CD4-positive, alpha-beta memory T cell (primary cell): ENCODE measurements around the gene SCART1. TPM values are rescaled to one million over a fixed set of nuclear protein-coding genes. Genes with fewer than 3 reads are reported as not detected.
"Not testable (repeated sequence)": the region's sequence is repeated elsewhere in the genome, so short reads cannot be mapped to it uniquely, and the experiment has no call there.

ENCODE experiments used
- CTCF ChIA-PET: fragments of 350-600 bp; sonication (Branson Sonifier 250); formaldehyde crosslinking; loops from one replicate; lab custom pipeline; 2021; ENCODE audit warnings: inconsistent platforms; ENCODE audit not compliant: partially characterized antibody; lab: Charles Lee
- POLR2A ChIA-PET: fragments of 350-600 bp; sonication (Branson Sonifier 250); formaldehyde crosslinking; loops from one replicate; lab custom pipeline; 2021; ENCODE audit not compliant: partially characterized antibody; lab: Charles Lee
- DNase-seq, 5 donors: peaks; one replicate each; pipeline versions ENCODE4 v3.0.0 to v3.0.0-alpha.2; 2020 to 2022; ENCODE audit warnings: mixed read lengths in 1 of 5
- H3K27ac ChIP-seq: one replicate; pipeline ENCODE4 v1.7.0; 2013; ENCODE audit warnings: low read depth, low read length
- H3K27me3 ChIP-seq: 2 replicates; pipeline ENCODE4 v1.7.0; 2013; ENCODE audit warnings: mild to moderate bottlenecking, low read length, moderate library complexity; ENCODE audit not compliant: insufficient read depth
- H3K36me3 ChIP-seq: 2 replicates; pipeline ENCODE4 v1.7.0; 2013; ENCODE audit warnings: mild to moderate bottlenecking, low read length, moderate library complexity; ENCODE audit not compliant: insufficient read depth
- H3K4me1 ChIP-seq: 2 replicates; pipeline ENCODE4 v1.7.0; 2013; ENCODE audit warnings: mild to moderate bottlenecking, low read length, moderate library complexity; ENCODE audit not compliant: insufficient read depth
- H3K4me3 ChIP-seq, 2 donors: one replicate each; pipeline ENCODE4 v1.7.0; 2013; ENCODE audit warnings: low read length in 2 of 2, mild to moderate bottlenecking in 1 of 2
- H3K9me3 ChIP-seq, 2 donors: one replicate each; pipeline ENCODE4 v1.7.0; 2013; ENCODE audit warnings: low read length in 2 of 2, control low read depth in 1 of 2; ENCODE audit not compliant: control insufficient read depth in 1 of 2
- H3K27ac Mint-ChIP-seq, 7 donors: one replicate each; pipeline ENCODE4 v1.8.0; 2020 to 2021; ENCODE audit warnings: mixed read lengths in 7 of 7, mild to moderate bottlenecking in 6 of 7, inconsistent platforms in 3 of 7, moderate library complexity in 3 of 7
- H3K27me3 Mint-ChIP-seq, 2 donors: one replicate each; pipeline ENCODE4 v1.8.0; 2020 to 2021; ENCODE audit warnings: mixed read lengths in 2 of 2
- H3K36me3 Mint-ChIP-seq, 2 donors: one replicate each; pipeline ENCODE4 v1.8.0; 2020 to 2021; ENCODE audit warnings: mixed read lengths in 2 of 2, inconsistent platforms in 1 of 2, mild to moderate bottlenecking in 1 of 2
- H3K4me1 Mint-ChIP-seq, 4 donors: one replicate each; pipeline ENCODE4 v1.8.0; 2020 to 2021; ENCODE audit warnings: mixed read lengths in 4 of 4, mild to moderate bottlenecking in 1 of 4
- H3K4me3 Mint-ChIP-seq, 8 donors: one replicate each; pipeline ENCODE4 v1.8.0; 2020 to 2021; ENCODE audit warnings: mixed read lengths in 8 of 8, mild to moderate bottlenecking in 7 of 8, moderate library complexity in 6 of 8, inconsistent platforms in 3 of 8
- H3K9me3 Mint-ChIP-seq, 8 donors: one replicate each; pipeline ENCODE4 v1.8.0; 2020 to 2021; ENCODE audit warnings: mixed read lengths in 8 of 8, mild to moderate bottlenecking in 5 of 8, inconsistent platforms in 3 of 8, moderate library complexity in 1 of 8
- intact Hi-C: fragments of 100-400 bp; cut with micrococcal nuclease; formaldehyde crosslinking; loops from one replicate; pipeline ENCODE4 v1.15.1; 2023
- polyA plus RNA-seq, 2 donors: library from polyadenylated mRNA; unstranded; fragments of 300-500 nt; fragmentation: Illumina TruSeq; gene quantifications; one replicate each; pipeline ENCODE4 v1.2.3, GENCODE V29; 2021
- total RNA-seq, 2 experiments: library from RNA; stranded (reverse); gene quantifications; one replicate each; pipeline ENCODE4 v1.2.3, GENCODE V29; 2021

Gene SCART1
- total and polyA plus RNA-seq, 4 experiments from 2014 or later: 0.49 to 11.2 (median 5.9) TPM

GRCh38 chr10:133511408-133511807 is 57.7 kb downstream of the SCART1 start:
- H3K9me3 Mint-ChIP-seq: peaks cover 0 to 22% (median 13%) of the 10 kb centered on the region in 8 donors
- intact Hi-C loops: no loop called here
- peaks cover 10% of the 10 kb centered on the region in 2 donors for H3K27me3 Mint-ChIP-seq
- DNase-seq: no peak
- peaks cover 0 to 14% of the 10 kb centered on the region in 2 donors for H3K36me3 Mint-ChIP-seq
- no peak overlapping the region for H3K27ac ChIP-seq
- H3K4me3 ChIP-seq: no peak overlapping the region
- no peaks in the 10 kb centered on the region for H3K27me3 ChIP-seq
- ChIA-PET POLR2A (no interaction called here), CTCF (no interaction called here)
- H3K36me3 ChIP-seq: no peaks in the 10 kb centered on the region
- H3K9me3 ChIP-seq: no peaks in the 10 kb centered on the region
- H3K4me3 Mint-ChIP-seq: no peak overlapping the region
- peaks cover 0 to 11% (median 2%) of the 10 kb centered on the region in 4 donors for H3K4me1 Mint-ChIP-seq
- no peak overlapping the region for H3K27ac Mint-ChIP-seq
- no peaks in the 10 kb centered on the region for H3K4me1 ChIP-seq

DNA sequence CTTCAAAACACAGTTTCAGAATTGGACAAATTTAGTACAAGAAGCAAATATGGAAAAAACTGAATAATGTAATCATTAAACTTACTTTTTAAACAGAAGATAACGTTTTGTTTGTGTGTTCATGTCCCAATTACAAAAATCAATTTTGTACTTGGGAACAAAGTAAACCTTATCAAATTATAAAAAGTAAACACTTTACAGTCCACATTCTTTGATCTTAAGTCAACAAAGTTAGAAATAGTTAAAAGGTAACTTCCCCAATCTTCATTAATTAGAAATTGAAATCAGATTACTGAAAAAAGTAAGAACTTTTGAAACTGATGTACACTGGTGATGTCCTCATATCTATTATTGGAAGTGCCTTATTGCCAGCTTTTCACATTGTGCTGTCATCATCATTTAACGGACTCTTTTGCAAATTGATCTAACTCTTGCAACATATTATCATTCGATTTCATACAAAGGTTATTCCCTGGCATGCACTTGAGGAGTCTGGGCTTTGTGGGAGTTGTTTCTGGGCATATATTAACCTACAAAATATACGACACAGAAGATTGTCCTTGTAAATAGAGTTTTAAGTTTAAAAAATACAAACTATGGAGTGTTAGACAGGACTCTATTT is 58.3 kb downstream of the SCART1 start:
- Mint-ChIP-seq H3K4me1 (peaks cover 0 to 11% (median 2%) of the 10 kb centered on the region in 4 donors), H3K27me3 (peaks cover 10 to 11% of the 10 kb centered on the region in 2 donors), H3K9me3 (peaks cover 0 to 22% (median 13%) of the 10 kb centered on the region in 8 donors), H3K27ac (no peak overlapping the region), H3K4me3 (no peak overlapping the region), H3K36me3 (peaks cover 0 to 14% of the 10 kb centered on the region in 2 donors)
- intact Hi-C loops: no loop called here
- DNase-seq: no peak
- Histone ChIP-seq H3K4me1 (no peaks in the 10 kb centered on the region), H3K9me3 (no peaks in the 10 kb centered on the region), H3K36me3 (no peaks in the 10 kb centered on the region), H3K4me3 (no peak overlapping the region), H3K27me3 (no peaks in the 10 kb centered on the region), H3K27ac (no peak overlapping the region)
- POLR2A ChIA-PET: no interaction called here
- CTCF ChIA-PET: no interaction called here

- Mint-ChIP-seq H3K27me3 (peaks cover 2 to 8% of the 10 kb centered on the region in 2 donors), H3K9me3 (peaks cover 0 to 4% (median 0%) of the 10 kb centered on the region in 8 donors), H3K27ac (no peak overlapping the region), H3K4me1 (peaks cover 2 to 12% (median 8%) of the 10 kb centered on the region in 4 donors), H3K4me3 (no peak overlapping the region), H3K36me3 (peaks cover 0 to 4% of the 10 kb centered on the region in 2 donors)
- intact Hi-C loops: no loop called here
- no peaks in the 10 kb centered on the region for H3K27me3 ChIP-seq
- no peak overlapping the region for H3K4me3 ChIP-seq
- H3K27ac ChIP-seq: no peak overlapping the region
- DNase-seq: no peak
- ChIA-PET CTCF (interaction anchor here (1.5 to 2.3 kb wide), 2 partner anchors 77 to 186 kb away, joined by 4 to 9 read pairs; no protein-coding TSS in a partner anchor), POLR2A (no interaction called here)
- no peaks in the 10 kb centered on the region for H3K9me3 ChIP-seq
- no peaks in the 10 kb centered on the region for H3K36me3 ChIP-seq
- peaks cover 9% of the 10 kb centered on the region for H3K4me1 ChIP-seq
Observed at GRCh38 chr10:133515471-133515870, 61.7 kb downstream of the SCART1 start.

DNA sequence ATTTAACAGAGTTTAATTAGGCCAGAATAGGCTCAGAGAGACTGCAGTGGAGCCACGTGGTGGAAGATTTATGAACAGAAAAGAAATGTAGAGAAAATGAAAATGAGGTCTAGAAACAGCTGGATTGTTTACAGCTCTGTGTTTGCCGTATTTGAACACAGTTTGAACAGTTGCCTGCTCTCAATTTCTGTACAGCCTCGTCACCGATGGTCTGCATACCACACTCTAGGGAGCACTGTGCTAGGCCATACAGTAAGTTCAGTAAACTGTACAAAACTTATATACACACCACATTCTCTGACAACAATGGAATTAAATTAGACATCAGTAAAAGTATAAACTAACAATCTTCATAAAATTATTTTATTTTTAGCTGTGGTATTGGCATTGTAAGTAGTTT is 62.3 kb downstream of the SCART1 start:
- Histone ChIP-seq H3K4me3 (no peak overlapping the region), H3K36me3 (no peaks in the 10 kb centered on the region), H3K9me3 (no peaks in the 10 kb centered on the region), H3K27ac (no peak overlapping the region), H3K27me3 (no peaks in the 10 kb centered on the region), H3K4me1 (peaks cover 13% of the 10 kb centered on the region)
- Mint-ChIP-seq H3K9me3 (peaks cover 0 to 2% (median 0%) of the 10 kb centered on the region in 8 donors), H3K4me3 (no peak overlapping the region), H3K4me1 (peaks cover 5 to 17% (median 12%) of the 10 kb centered on the region in 4 donors), H3K27me3 (peaks cover 2 to 6% of the 10 kb centered on the region in 2 donors), H3K27ac (no peak overlapping the region), H3K36me3 (no peaks in the 10 kb centered on the region)
- ChIA-PET POLR2A (no interaction called here), CTCF (interaction anchor here (1.2 to 2.3 kb wide), 4 partner anchors 74 to 186 kb away, joined by 4 to 9 read pairs (median 4); no protein-coding TSS in a partner anchor)
- DNase-seq: no peak
- intact Hi-C loops: no loop called here

GRCh38 chr10:133518517-133518916 is 64.8 kb downstream of the SCART1 start:
- peaks cover 2 to 13% (median 10%) of the 10 kb centered on the region in 8 donors for H3K9me3 Mint-ChIP-seq
- H3K27me3 ChIP-seq, H3K27ac Mint-ChIP-seq, H3K36me3 ChIP-seq, H3K4me3 ChIP-seq, H3K27me3 Mint-ChIP-seq, intact Hi-C loops, H3K27ac ChIP-seq, POLR2A ChIA-PET, H3K36me3 Mint-ChIP-seq, DNase-seq, H3K9me3 ChIP-seq, H3K4me3 Mint-ChIP-seq: not testable (repeated sequence)
- CTCF ChIA-PET: interaction anchor here (1.0 to 3.5 kb wide), 3 partner anchors 10 to 189 kb away, joined by 9 to 10 read pairs (median 10); no protein-coding TSS in a partner anchor
- peaks cover 13% of the 10 kb centered on the region for H3K4me1 ChIP-seq
- H3K4me1 Mint-ChIP-seq: peaks cover 5 to 20% (median 14%) of the 10 kb centered on the region in 4 donors

Other genes with a start within 250 kb of the SCART1 start
- not detected for gene UTF1, start 223.7 kb upstream of the SCART1 start, total RNA-seq
- gene UTF1, start 223.7 kb upstream of the SCART1 start, polyA plus RNA-seq: not detected
- not detected for gene VENTX, start 216.1 kb upstream of the SCART1 start, total RNA-seq
- gene VENTX, start 216.1 kb upstream of the SCART1 start, polyA plus RNA-seq: not detected
- 10 to 100 TPM; 87.2 to 90.3 TPM for gene ADAM8, start 177.1 kb upstream of the SCART1 start, total RNA-seq
- 10 to 100 TPM; 63.9 to 97.8 TPM for gene ADAM8, start 177.1 kb upstream of the SCART1 start, polyA plus RNA-seq
- gene TUBGCP2, start 145.1 kb upstream of the SCART1 start, total RNA-seq: 10 to 100 TPM; 66.5 to 74.0 TPM
- gene TUBGCP2, start 145.1 kb upstream of the SCART1 start, polyA plus RNA-seq: 10 to 100 TPM; 14.1 to 40.8 TPM
- 10 to 100 TPM; 31.5 to 33.1 TPM for gene ZNF511, start 145.0 kb upstream of the SCART1 start, total RNA-seq
- 100 to 1,000 TPM in 1 of 2 donors, 10 to 100 TPM in 1; 69.0 to 107 TPM for gene ZNF511, start 145.0 kb upstream of the SCART1 start, polyA plus RNA-seq
- gene CALY, start 117.0 kb upstream of the SCART1 start, total RNA-seq: 1 to 10 TPM; 6.4 to 7.2 TPM
- gene CALY, start 117.0 kb upstream of the SCART1 start, polyA plus RNA-seq: 1 to 10 TPM; 1.4 to 2.2 TPM
- gene PRAP1, start 106.6 kb upstream of the SCART1 start, total RNA-seq: not detected
- not detected for gene PRAP1, start 106.6 kb upstream of the SCART1 start, polyA plus RNA-seq
- gene FUOM, start 95.9 kb upstream of the SCART1 start, total RNA-seq: 10 to 100 TPM; 17.1 to 18.1 TPM
- 10 to 100 TPM; 15.6 to 16.3 TPM for gene FUOM, start 95.9 kb upstream of the SCART1 start, polyA plus RNA-seq
- 10 to 100 TPM; 29.7 to 30.6 TPM for gene ECHS1, start 80.6 kb upstream of the SCART1 start, total RNA-seq
- gene ECHS1, start 80.6 kb upstream of the SCART1 start, polyA plus RNA-seq: 100 to 1,000 TPM in 1 of 2 donors, 10 to 100 TPM in 1; 81.4 to 117 TPM
- 1 to 10 TPM; 9.1 to 9.5 TPM for gene PAOX, start 74.7 kb upstream of the SCART1 start, total RNA-seq
- 10 to 100 TPM in 1 of 2 donors, 1 to 10 TPM in 1; 7.6 to 10.3 TPM for gene PAOX, start 74.7 kb upstream of the SCART1 start, polyA plus RNA-seq
- gene MTG1, start 59.8 kb upstream of the SCART1 start, total RNA-seq: 10 to 100 TPM; 64.8 to 65.4 TPM
- 10 to 100 TPM; 32.6 to 37.0 TPM for gene MTG1, start 59.8 kb upstream of the SCART1 start, polyA plus RNA-seq
- gene SPRN, start 29.3 kb upstream of the SCART1 start, total RNA-seq: not detected
- gene SPRN, start 29.3 kb upstream of the SCART1 start, polyA plus RNA-seq: under 1 TPM; 0.14 to 0.26 TPM
- gene CYP2E1, start 73.4 kb downstream of the SCART1 start, total RNA-seq: 1 to 10 TPM; 1.2 to 2.8 TPM
- gene CYP2E1, start 73.4 kb downstream of the SCART1 start, polyA plus RNA-seq: under 1 TPM; 0.30 to 0.94 TPM
- gene SYCE1, start 111.6 kb downstream of the SCART1 start, total RNA-seq: under 1 TPM; 0.14 to 0.23 TPM
- under 1 TPM; 0.76 to 0.91 TPM for gene SYCE1, start 111.6 kb downstream of the SCART1 start, polyA plus RNA-seq
- not detected for gene FRG2B, start 172.8 kb downstream of the SCART1 start, total RNA-seq
- not detected for gene FRG2B, start 172.8 kb downstream of the SCART1 start, polyA plus RNA-seq